HG03558 (cell line): Measurements from ENCODE around the gene LMBR1.
A peak's percentile ranks its signal among the peaks of the same experiment; 100 is the strongest.
"Not testable (repeated sequence)": the region's sequence is repeated elsewhere in the genome, so short reads cannot be mapped to it uniquely, and the experiment has no call there.

Experiments used
- ATAC-seq: cut with Tn5 transposase; IDR thresholded peaks from one replicate; pipeline ENCODE4 v1.9.1; 2021; ENCODE audit warnings: moderate number of reproducible peaks; ENCODE audit not compliant: unreplicated experiment; ENCODE audit errors: extremely low read depth

The LMBR1 gene

DNA sequence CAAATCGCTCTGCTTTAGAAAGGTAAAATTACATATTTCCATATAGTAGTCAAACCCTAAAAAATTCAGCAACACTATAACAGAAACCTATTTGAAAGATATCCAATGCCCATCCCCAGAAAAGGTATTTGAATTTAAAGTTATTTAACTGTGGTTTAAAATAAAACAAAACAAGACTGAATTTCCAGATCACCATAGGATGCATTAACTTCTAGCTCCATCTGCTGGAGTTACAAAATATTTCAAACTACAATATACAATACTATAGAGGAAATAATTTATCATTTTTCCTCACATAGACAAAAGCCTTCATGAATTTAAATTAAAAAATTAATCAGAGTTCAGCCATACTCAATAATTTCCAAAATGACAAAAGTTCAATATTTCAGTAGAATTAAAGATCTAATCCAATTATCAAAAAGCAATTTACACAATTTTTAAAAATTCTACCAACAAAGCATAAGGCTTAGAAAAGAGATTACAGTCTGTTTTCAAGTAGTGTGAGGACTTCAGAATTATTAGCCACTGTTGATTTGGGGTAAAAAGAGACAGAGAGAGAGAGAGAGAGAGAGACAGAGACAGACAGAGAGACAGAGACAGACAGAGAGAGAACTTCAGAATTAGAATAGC lies 75.9 kb downstream of the LMBR1 start:
- no peak for ATAC-seq

DNA sequence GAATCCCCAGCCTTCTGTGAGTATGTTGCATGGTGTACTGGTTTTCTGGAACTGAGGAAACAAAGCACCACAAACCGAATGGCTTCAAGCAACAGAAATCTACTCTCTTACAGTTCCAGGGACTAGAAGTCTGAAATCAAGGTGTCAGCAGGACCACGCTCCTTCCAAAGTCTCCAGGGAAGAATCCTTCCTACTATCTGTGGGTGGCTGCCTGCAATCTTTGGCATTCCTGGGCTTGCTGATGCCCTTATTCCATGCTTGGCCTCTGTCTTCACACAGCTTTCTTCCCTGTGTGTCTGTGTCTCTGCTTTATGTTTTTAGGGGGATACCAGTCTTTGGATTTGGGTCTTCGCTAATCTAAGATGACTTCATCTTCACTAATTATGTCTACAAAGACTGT lies 81.3 kb downstream of the LMBR1 start:
- ATAC-seq = no peak

DNA sequence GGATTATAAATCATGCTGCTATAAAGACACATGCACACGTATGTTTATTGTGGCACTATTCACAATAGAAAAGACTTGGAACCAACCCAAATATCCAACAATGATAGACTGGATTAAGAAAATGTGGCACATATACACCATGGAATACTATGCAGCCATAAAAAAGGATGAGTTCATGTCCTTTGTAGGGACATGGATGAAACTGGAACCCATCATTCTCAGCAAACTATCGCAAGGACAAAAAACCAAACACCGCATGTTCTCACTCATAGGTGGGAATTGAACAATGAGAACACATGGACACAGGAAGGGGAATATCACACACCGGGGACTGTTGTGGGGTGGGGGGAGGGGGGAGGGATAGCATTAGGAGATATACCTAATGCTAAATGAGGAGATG lies 89.3 kb downstream of the LMBR1 start:
- not testable (repeated sequence) for ATAC-seq

DNA sequence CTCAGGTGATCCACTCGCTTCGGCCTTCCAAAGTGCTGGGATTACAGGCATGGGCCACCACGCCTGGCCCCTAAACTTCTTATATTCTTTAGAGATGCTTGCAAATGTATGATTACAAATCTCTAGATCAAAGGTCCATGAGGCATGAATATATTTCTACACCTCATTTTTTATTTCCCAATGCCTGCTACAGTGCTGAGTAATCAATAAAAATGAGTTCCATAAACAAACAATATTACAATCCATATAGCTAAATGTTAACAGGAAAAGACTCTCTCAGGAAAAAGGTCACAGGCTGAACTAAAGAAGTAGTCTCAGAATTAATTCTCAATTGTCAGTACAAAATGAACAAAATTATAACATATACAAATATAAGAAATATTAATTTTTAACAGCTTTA lies 90.8 kb downstream of the LMBR1 start:
- ATAC-seq = no peak

DNA sequence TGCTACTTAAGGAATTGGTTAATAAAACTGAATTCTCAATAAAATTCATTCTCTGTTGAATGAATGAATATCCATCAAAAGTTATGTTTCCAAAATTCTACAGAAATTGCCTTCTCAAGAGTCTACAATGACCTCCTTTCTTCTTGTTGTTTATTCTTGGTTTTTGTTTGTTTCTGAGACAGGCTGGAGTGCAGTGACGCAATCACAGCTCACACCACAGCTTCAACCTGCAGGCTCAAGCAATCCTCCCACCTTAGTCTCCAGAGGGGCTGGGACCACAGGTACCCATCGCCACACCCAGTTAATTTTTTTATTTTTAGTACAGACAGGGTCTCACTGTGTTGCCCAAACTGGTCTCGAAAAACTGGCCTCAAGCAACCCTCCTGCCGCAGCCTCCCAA lies 97.6 kb downstream of the LMBR1 start:
- ATAC-seq = no peak

DNA sequence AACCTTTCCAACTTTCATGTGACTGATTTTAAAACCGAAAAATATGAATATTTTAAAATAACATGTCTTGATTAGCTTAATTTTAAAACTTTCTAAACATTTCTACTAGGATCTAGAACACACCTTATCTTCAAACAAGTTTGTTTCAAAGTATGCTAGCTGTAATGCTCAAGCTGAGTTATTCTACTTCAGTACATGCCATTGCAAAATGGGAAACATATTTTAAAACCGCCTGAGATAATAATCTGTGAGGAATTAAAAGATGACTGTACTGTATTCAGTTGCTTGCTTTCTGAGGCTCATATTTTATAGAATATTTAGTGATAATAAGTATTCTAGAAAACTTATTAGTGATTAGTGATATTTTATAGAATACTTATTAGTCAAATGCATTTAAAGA lies 99.6 kb downstream of the LMBR1 start:
- ATAC-seq = no peak

DNA sequence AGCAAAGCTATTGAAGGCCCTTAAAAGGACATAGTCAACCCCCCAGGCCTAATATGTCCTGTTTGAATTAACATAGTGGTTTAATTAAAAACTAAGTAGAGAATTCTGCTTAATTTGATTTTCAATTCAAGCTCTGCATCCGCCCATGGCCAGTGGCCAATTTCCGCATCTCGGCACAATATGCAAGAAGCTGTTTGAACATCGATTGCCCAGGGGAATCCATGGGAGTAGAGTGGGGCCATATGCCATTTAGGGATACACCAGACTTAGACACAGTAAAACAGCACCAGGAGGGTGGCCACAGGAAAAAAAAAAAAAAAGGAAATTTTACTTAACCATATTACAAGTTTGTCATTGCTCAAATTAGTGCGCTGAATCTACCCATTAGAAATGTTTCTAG lies 100.4 kb downstream of the LMBR1 start:
- no peak for ATAC-seq

DNA sequence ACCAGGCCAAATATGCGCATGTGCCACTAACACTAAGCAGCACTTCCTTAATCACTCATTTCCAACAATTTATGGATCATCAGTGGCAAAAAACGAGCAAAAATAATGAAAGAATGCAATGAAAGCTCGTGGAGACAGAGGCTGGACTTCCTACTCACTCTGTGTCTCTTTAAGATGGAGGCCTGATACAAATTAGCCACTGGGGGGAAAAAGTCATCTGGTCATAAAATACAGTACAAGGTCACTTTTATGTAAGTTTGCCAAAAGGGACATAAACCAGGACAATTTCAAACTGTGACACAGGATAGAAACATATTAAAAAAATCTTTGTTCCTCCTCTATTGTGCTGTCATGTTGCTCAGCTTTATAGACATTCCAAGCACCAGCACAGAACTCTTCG lies 101.7 kb downstream of the LMBR1 start:
- ATAC-seq = no peak

DNA sequence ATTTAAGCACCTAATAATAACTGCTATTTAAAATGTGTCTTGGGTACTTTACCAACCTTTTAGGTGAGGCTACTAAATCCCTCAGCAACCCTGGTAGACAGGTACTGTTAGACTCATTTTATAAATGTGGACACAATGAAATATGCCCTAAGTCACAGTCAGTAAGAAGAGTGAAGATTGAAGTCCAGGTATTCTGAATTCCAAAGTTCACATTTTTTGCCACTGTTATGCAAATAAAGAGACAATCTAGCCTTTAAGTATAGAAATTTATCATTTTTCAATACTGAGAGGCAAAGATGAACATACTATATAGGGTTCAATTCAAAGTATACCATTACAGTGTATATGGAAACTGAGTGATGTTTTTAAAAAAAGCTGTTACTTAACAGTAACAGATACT lies 102.7 kb downstream of the LMBR1 start:
- ATAC-seq = no peak

DNA sequence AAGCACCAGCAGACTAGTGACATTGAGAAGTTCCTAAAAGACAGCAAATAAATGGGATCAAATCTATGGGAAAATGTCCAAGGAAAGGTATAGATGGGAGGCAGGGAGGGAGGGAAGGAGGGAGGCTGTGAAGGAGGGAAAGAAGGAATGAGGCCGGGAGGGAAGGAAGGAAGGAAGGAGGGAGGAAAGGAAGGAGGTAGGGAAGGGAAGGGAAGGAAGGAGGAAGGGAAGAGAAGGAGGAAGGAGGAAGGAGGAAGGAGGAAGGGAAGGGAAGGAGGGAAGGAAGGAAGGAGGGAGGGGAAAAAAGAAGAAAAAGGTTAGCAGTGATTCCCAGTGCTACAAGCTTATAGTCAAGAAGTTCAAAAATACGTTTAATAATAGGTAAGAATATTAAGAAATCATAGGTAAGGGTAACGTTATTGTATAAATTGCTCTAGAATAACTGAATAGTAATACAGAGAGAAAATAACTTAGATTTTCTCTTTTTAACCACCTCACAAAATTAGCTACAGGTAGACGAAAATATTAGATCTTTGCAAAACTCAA lies 106.9 kb downstream of the LMBR1 start:
- ATAC-seq = no peak

DNA sequence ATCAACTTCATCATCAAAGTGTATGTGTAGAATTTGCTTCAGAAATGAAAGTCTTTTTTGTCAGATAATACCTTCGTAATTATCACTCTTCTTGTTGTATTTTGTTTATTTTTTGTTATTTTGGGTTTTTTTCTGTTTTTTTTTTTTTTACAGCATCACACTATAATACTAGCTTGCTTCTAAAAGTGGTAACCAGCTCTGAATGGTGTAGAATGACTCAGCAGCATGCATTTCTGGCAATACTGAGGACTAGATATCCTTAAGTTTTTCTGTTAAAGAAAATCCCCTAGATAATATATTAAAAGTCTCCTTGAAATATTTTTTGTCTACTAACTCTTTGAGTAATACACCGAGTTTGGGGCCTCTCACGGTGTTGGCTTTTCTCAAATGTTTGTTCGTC lies 109.1 kb downstream of the LMBR1 start:
- ATAC-seq = no peak

DNA sequence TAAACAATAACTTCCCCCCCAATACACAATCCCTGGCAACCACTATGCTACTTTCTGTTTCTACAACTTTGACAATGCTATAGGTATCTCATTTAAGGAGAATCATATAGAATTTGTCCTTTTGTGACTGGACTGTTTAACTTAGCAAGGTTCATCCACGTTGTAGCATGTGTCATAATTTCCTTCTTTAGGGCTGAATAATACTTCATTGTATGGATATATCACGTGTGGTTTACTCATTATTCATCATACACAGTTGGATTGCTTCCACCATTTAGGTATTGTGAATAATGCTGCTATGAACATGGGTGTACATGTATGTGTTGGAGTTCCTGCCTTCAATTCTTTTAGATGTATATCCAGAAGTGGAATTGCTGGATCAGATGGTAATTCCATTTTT lies 111.0 kb downstream of the LMBR1 start:
- no peak for ATAC-seq

DNA sequence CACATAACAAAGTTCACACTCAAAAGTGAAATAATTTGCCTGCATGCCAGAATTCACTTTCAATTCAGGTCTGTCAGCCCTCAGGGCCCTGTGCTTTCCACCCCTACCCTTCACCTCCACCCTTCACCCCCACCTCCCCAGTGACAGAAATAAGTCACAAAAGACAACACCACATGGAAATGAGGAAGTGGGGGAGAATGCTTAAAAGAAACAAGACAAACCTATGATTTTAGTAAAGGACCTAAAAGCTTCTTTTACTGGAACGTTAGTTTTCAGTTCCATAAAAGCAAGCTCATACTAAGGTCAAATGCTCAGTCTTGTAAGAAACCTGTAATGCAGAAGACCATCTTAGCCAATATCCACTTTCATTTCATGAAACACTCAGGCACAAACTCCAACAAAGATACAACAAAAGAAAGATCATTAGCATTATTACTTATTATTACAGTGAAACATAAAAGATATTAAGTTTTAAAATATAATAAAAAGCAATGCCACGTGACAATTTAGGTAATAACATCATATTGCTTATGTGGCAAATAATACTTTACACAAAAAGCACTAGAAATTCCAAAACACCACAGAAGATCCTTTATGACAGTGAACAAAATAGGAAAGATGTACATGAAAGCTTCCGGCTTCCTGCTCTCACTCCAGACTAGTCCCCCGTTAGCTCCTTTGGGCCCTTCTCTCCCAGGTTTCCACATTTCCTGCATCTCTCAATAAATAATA lies 112.1 kb downstream of the LMBR1 start:
- ATAC-seq = peak; percentile 75

DNA sequence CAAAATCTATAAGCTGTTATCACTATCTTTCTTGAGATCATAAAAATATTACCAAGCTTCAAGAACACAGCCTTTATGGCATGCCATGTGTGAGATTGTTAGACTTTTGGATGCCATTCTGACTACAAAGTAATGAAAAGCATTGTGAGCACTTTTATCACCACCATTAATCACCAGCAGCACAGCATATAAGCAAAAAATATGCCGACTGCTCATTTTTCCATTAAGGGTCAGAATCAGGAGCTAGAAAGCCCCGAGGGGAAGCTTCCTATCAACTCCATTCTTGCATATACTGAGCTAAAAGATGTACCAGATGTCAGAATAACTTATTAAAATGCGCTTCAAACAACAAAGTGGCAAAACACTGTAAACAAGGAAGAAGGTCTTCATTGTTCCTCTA lies 114.3 kb downstream of the LMBR1 start:
- no peak for ATAC-seq

DNA sequence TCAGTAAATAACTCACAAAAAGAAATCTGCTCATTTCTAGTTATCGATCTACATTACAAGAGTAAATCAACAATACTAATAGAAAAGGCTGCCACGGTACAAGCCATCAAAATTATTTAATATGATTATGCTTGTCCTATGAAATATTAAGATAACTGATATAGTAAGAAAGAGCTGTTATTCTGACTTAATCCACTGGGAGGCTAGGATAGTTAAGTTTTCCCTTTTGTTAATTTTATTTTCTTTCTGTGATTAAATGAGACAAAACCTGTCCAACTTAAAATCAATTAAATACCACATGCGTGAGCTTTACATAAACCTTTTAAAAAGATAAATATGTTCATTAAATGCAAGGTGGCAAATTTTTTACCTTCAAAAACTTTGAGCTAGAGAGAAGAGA lies 114.8 kb downstream of the LMBR1 start:
- no peak for ATAC-seq

DNA sequence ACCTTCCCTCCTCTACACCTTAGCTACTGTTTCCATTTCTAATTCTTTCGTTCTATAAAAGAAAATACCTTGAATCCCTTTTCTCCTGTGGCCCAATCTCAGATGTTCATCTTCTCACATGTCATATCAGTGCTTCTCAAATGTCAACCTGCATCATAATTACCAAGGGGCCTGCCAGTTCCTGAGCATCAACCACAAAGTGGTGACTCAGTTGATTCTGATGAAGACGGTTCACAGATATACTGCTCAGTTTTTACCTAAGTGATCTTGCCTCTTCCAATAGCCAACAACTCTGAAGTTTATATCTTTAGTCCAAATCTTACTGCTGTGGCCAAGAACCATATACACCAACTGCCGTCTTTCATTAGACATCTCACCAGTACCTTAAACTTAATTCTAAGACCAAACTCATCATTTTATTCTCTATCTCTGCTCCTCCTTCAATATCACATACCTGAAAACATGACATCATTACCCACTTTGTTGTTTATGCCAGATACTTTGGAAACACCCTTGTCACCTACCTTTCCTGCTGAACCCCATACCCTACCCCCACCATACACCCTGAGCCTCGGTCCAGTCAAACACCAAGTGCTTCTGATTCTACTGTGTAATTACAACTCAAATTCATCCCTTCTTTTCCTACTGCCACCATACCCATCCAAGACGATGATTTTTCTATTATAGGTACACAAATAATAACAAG lies 115.5 kb downstream of the LMBR1 start:
- ATAC-seq = no peak

DNA sequence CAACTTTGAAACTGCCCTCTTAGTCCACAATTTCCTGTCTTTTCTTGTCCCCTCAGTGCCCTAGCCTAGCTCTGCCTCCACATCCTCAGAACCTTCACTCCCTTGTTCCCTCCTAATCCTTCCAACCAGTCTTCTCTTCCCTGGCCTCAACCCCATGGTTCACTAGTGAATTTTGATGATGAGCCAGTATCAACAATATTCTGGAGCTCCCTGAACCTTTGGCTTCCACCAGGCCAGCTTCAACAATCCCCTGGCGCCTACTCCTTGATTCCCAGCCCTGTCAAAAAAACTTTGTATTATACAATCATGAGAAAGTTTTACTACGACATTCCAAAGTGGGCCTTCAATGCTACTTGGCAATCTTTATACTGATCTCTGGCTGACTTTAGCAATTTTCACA lies 116.5 kb downstream of the LMBR1 start:
- no peak for ATAC-seq

DNA sequence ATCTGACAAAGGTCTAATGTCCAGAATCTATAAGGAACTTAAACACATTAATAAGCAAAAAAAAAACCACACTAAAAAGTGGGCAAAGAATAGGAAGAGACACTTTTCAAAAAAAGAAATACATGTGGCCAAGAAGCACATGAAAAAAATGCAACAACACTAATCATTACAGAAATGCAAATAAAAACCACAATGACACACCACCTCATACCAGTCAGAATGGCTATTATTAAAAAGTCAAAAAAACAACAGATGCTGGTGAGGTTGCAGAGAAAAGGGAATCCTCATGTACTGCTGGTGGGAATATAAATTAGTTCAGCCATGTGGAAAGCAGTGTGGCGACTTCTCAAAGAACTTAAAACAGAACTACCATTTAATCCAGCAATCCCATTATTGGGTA lies 119.0 kb downstream of the LMBR1 start:
- peak; percentile 44 for ATAC-seq

DNA sequence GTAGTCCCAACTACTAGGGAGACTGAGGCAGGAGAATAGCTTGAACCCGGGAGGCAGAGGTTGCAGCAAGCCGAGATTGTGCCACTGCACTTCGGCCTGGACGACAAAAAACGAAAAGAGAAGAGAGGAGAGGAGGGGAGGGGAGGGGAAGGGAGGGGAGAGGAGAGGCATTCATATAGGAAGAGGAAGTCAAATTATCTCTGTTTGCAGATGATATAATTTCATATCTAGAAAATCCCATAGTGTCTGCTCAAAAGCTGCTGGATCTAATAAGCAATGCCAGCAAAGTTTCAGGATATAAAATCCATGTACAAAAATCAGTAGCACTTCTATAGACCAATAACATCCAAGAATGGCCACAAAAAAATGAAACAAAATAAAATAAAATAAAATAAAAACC lies 120.3 kb downstream of the LMBR1 start:
- no peak for ATAC-seq

DNA sequence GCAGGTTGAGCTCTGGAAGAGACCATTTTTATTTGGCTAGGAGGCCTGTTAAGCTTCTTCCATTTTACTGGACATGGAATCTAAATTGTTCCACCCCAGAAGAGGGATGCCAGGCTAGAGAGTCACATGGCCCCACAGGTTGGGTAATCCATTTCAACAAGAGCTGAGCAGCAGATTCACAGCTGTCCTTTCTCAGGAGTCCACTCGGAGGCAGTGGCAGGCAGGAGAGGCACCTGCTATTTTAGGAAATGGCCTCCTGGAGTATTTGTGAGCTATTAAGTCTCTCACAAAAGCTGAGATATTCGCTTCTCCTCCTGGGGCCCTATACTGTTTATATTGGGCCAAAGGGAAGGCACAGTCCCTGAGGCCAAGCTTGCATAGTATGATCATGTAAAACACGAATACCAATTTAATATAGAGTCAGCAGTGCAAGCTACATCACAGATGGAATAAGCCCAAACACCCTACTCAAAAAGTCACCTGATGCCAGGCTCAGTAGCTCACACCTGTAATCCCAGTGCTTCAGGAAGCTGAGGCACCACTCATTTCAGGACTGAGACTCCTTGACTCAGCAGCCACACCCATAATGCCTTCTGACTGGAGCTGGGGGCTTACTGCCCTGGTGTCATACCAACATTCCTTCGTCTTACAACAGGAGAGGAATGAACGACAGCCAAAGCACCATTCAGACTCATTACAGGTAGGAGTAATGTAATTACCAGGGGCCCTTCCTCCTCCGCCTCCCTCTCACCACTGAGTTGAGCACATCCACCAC lies 124.1 kb downstream of the LMBR1 start:
- ATAC-seq = no peak

DNA sequence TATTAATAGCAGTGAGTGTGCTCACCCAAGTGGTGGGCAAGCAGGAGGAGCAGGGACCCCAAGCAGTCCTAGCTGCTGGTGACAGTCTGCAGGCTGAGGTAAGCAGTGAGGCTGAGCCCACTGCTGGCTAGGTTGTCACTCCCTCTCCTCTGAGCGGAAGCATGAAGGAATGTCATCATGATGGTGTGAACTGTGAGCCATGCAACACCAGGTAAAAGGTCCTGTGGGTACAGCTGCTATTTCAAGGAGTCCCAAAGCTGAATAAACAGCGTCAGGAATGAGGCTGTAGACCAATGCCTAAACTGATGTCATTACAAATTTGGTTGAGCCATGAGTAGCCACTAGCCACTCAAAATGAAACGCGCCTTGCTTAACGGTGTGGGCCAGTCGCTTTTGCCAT lies 126.3 kb downstream of the LMBR1 start:
- ATAC-seq = no peak
